Ovary (tissue), 3 donors: Measurements from ENCODE around the gene TPD52L2.

Experiments
- EP300 ChIP-seq: sonication (generic); formaldehyde crosslinking; IDR thresholded peaks from one replicate; pipeline ENCODE4 v1.6.1; 2017; ENCODE audit warnings: antibody characterized with exemption
- POLR2A ChIP-seq: fragments of 450-650 bp; IDR thresholded peaks from one replicate; pipeline ENCODE4 v1.6.1; 2017; ENCODE audit warnings: antibody characterized with exemption, mild to moderate bottlenecking, moderate library complexity
- TF ChIP-seq, protein P1 (sequence below), 3 donors: fragments of 450-650 bp in 2 of 3; fragments of 200-600 bp in 1 of 3; IDR thresholded peaks; one replicate each; pipeline versions ENCODE4 v1.5.1 to v1.8.0; 2016 to 2022; ENCODE audit warnings: antibody characterized with exemption in 3 of 3, mild to moderate bottlenecking in 1 of 3
- donor health status: DM: no; HTN: no; CAD: no.

DNA sequence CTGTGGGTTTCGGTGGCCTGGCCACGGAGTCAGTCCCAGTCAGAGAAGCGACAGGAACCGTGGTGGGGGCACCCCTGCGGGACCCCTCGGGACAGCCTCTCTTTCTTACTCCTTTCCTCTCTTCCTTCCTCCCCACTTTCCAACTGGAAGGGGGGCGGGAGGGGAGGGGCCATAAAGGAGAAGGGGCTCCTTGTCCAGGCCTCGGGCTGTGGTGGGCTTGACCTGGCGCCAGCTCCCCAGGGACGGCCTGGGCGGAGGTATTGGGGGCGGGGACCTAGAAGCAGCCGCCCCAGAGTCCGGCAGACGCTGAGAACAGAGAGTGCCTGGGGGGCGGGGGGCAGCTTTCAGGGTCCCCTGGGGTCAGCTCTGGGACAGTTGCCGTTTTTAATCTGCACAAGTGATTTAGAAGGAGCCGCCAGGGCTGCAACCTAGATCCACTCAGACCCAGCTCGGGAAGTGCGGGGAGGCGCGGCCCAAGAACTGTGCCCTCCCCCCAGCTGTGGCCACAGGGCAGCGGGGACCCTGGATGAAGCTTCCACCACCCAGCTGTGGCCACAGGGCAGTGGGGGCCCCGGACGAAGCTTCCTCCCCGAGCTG lies 10.2 kb upstream of the TPD52L2 start:
- TF ChIP-seq, protein P1, sequence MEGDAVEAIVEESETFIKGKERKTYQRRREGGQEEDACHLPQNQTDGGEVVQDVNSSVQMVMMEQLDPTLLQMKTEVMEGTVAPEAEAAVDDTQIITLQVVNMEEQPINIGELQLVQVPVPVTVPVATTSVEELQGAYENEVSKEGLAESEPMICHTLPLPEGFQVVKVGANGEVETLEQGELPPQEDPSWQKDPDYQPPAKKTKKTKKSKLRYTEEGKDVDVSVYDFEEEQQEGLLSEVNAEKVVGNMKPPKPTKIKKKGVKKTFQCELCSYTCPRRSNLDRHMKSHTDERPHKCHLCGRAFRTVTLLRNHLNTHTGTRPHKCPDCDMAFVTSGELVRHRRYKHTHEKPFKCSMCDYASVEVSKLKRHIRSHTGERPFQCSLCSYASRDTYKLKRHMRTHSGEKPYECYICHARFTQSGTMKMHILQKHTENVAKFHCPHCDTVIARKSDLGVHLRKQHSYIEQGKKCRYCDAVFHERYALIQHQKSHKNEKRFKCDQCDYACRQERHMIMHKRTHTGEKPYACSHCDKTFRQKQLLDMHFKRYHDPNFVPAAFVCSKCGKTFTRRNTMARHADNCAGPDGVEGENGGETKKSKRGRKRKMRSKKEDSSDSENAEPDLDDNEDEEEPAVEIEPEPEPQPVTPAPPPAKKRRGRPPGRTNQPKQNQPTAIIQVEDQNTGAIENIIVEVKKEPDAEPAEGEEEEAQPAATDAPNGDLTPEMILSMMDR (IDR thresholded peaks at IDR 0.05): no peak
- TF ChIP-seq POLR2A (no peak), EP300 (no peak)
